ENCODE measurements around the gene HDAC5. TPM values are rescaled to one million over a fixed set of nuclear protein-coding genes. Genes with fewer than 3 reads are reported as not detected.

HDAC5 gene
- total and polyA plus RNA-seq, 2 experiments from 2014 or later = 28.5 to 98.7 TPM

DNA sequence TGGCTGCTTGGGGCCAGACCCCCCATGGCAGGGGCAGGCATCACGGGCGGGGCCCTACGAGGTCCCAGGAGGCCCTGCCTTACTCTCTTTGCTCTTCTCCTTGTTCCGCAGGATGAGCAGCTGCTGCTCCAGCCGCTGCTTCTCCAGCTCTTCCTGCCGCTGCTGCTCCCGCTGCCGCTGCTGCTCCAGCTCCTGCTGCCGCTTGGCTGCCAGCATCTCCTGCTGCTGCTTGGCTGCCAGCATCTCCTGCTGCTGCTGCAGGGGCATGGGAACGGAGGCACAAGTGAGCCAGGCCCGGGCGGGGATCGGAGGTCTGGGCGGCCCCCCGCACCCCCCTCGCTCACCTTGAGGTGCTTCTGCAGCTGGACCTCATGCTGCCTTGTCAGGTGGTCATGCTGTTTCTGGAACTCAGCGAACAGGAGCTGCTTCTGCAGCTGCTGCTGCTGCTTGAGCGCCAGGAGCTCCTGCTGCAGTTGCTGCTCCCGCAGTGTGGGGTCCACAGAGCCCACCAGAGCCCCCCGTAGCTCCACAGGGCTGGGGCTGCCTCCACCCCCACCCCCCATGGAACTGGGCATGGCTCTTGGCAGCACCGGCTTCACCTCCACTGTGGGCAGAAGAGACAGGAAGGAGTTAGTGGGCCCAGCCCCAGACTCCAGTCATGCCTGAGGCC, 30.1 kb downstream of the HDAC5 start:
- in situ Hi-C loops (cut with MboI) = no loop called here

DNA sequence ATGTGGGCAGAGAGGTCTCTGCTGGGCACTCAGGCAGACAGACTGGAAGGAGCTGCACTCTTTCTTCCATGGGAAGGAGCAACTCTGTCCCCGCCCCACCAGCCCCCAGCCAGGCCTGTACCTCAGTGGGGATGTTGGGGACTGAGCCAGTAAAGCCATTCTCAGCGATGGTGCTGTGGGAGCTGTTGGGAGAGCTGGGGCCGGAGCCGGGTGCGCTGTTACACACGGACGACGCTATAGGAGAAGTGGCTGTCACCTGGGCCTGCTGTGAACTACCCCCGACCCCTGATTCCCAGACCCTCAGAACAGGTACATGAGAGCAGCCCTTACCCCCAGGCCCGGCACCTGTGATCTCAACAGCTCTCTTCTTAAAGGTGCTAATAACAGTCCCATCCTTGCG, 31.4 kb downstream of the HDAC5 start:
- Histone ChIP-seq H3K4me3 (no peak overlapping the region), H3K9me3 (ENCODE audit: low read depth) (no peaks in the 10 kb centered on the region), H3K79me2 (ENCODE audit: insufficient read depth) (peaks cover 25% of the 10 kb centered on the region), H3K27me3 (replicated peaks; ENCODE audit: insufficient read depth) (no peaks in the 10 kb centered on the region), H3K27ac (no peak overlapping the region), H3K4me1 (ENCODE audit: insufficient read depth) (peaks cover 27% of the 10 kb centered on the region), H3K9me2 (ENCODE audit: insufficient read depth) (no peaks in the 10 kb centered on the region), H3F3A (ENCODE audit: insufficient read depth) (peaks cover 27% of the 10 kb centered on the region), H3K4me2 (ENCODE audit: unreplicated experiment) (no peak overlapping the region), H3K36me3 (ENCODE audit: low read depth) (no peaks in the 10 kb centered on the region), H3K9ac (no peak overlapping the region), H4K20me1 (ENCODE audit: insufficient read depth) (no peaks in the 10 kb centered on the region), H2AFZ (no peak overlapping the region)
- in situ Hi-C loops (cut with MboI) = no loop called here
- DNase-seq = no peak
- 91 to 92% methylated on average over 11 of the region's 11 CpGs for WGBS, 2 experiments (ENCODE audit: low coverage in 1 of 2, low lambda C conversion rate in 2 of 2, missing lambda C conversion rate in 2 of 2)
- TF ChIP-seq EZH2 (IDR thresholded peaks at IDR 0.05; ENCODE audit: insufficient read depth, poor library complexity, severe bottlenecking) = no peak
- TF ChIP-seq EZH2phosphoT487 (IDR thresholded peaks at IDR 0.05; ENCODE audit: insufficient read depth, low read depth) = no peak

More for the DNA sequence above, 30.1 kb downstream of the HDAC5 start:
- Histone ChIP-seq H3K27ac (no peak overlapping the region), H3K36me3 (ENCODE audit: low read depth) (no peaks in the 10 kb centered on the region), H3K4me3 (no peak overlapping the region), H3K79me2 (ENCODE audit: insufficient read depth) (peaks cover 36% of the 10 kb centered on the region), H3K9me3 (ENCODE audit: low read depth) (no peaks in the 10 kb centered on the region), H3K9ac (no peak overlapping the region), H3K9me2 (ENCODE audit: insufficient read depth) (no peaks in the 10 kb centered on the region), H3K4me1 (ENCODE audit: insufficient read depth) (peaks cover 28% of the 10 kb centered on the region), H3K27me3 (replicated peaks; ENCODE audit: insufficient read depth) (no peaks in the 10 kb centered on the region), H3F3A (ENCODE audit: insufficient read depth) (peaks cover 17% of the 10 kb centered on the region), H4K20me1 (ENCODE audit: insufficient read depth) (no peaks in the 10 kb centered on the region), H3K4me2 (ENCODE audit: unreplicated experiment) (no peak overlapping the region), H2AFZ (no peak overlapping the region)
- WGBS, 2 experiments (ENCODE audit: low coverage in 1 of 2, low lambda C conversion rate in 2 of 2, missing lambda C conversion rate in 2 of 2) = 92 to 93% methylated on average over 20 to 21 of the region's 21 CpGs
- no peak for DNase-seq
- TF ChIP-seq EZH2 (IDR thresholded peaks at IDR 0.05; ENCODE audit: insufficient read depth, poor library complexity, severe bottlenecking) (no peak), EZH2phosphoT487 (IDR thresholded peaks at IDR 0.05; ENCODE audit: insufficient read depth, low read depth) (no peak)

- DNase-seq = no peak
- no peak overlapping the region for H3K9ac ChIP-seq
- WGBS, 2 experiments (ENCODE audit: low coverage in 1 of 2, low lambda C conversion rate in 2 of 2, missing lambda C conversion rate in 2 of 2) = 92 to 96% methylated on average over 14 of the region's 14 CpGs
- TF ChIP-seq EZH2 (IDR thresholded peaks at IDR 0.05; ENCODE audit: insufficient read depth, poor library complexity, severe bottlenecking) (no peak), EZH2phosphoT487 (IDR thresholded peaks at IDR 0.05; ENCODE audit: insufficient read depth, low read depth) (no peak)
- H3K9me3 ChIP-seq (ENCODE audit: low read depth) = no peaks in the 10 kb centered on the region
- H3K4me1 ChIP-seq (ENCODE audit: insufficient read depth) = peaks cover 24% of the 10 kb centered on the region
- no peak overlapping the region for H3K27ac ChIP-seq
- H3K9me2 ChIP-seq (ENCODE audit: insufficient read depth) = no peaks in the 10 kb centered on the region
- H3K27me3 ChIP-seq (replicated peaks; ENCODE audit: insufficient read depth) = no peaks in the 10 kb centered on the region
- peaks cover 20% of the 10 kb centered on the region for H3K79me2 ChIP-seq (ENCODE audit: insufficient read depth)
- H2AFZ ChIP-seq = no peak overlapping the region
- in situ Hi-C loops (cut with MboI) = no loop called here
- no peak overlapping the region for H3K4me2 ChIP-seq (ENCODE audit: unreplicated experiment)
- no peaks in the 10 kb centered on the region for H4K20me1 ChIP-seq (ENCODE audit: insufficient read depth)
- H3K4me3 ChIP-seq = no peak overlapping the region
- peaks cover 21% of the 10 kb centered on the region for H3F3A ChIP-seq (ENCODE audit: insufficient read depth)
- H3K36me3 ChIP-seq (ENCODE audit: low read depth) = no peaks in the 10 kb centered on the region
Observed at GRCh38 chr17:44091200-44091997, 32.0 kb downstream of the HDAC5 start.

DNA sequence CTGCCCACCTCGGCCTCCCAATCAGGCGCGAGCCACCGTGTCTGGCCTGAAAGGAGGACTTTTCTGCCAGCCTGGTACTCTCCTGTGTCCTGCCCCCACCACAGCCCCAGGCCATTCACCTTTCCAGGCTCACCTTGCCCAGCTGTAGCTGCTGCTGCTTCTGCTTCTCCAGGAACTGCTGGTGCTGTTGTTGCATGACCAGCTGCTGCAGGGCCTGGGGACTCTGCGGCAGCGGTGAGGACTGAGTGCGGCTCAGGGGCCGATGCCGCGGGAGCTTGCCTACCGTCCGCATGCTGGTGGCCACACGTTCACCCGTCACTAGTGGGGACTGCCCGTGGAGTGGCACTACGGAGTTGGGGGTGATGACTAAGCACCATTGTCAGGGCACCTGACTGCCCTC, 35.2 kb downstream of the HDAC5 start:
- in situ Hi-C loops (cut with MboI) = no loop called here
- no peak overlapping the region for H2AFZ ChIP-seq

More for the DNA sequence above, 35.2 kb downstream of the HDAC5 start:
- Histone ChIP-seq H3K4me3 (no peak overlapping the region), H3K27me3 (replicated peaks; ENCODE audit: insufficient read depth) (no peaks in the 10 kb centered on the region), H3K4me2 (ENCODE audit: unreplicated experiment) (no peak overlapping the region), H3K36me3 (ENCODE audit: low read depth) (no peaks in the 10 kb centered on the region), H3K9me3 (ENCODE audit: low read depth) (no peaks in the 10 kb centered on the region), H3K79me2 (ENCODE audit: insufficient read depth) (peaks cover 8% of the 10 kb centered on the region; the same call in 1 of the 2 replicates), H3K4me1 (ENCODE audit: insufficient read depth) (peaks cover 15% of the 10 kb centered on the region), H3F3A (ENCODE audit: insufficient read depth) (peaks cover 16% of the 10 kb centered on the region), H3K9me2 (ENCODE audit: insufficient read depth) (no peaks in the 10 kb centered on the region), H4K20me1 (ENCODE audit: insufficient read depth) (no peaks in the 10 kb centered on the region), H3K9ac (no peak overlapping the region), H3K27ac (no peak overlapping the region)
- no peak for DNase-seq
- WGBS, 2 experiments (ENCODE audit: low coverage in 1 of 2, low lambda C conversion rate in 2 of 2, missing lambda C conversion rate in 2 of 2) = 97% methylated on average over 15 to 16 of the region's 16 CpGs
- TF ChIP-seq EZH2phosphoT487 (IDR thresholded peaks at IDR 0.05; ENCODE audit: insufficient read depth, low read depth) (no peak), EZH2 (IDR thresholded peaks at IDR 0.05; ENCODE audit: insufficient read depth, poor library complexity, severe bottlenecking) (no peak)
